ENCODE measurements around the gene P2RY12.

DNA sequence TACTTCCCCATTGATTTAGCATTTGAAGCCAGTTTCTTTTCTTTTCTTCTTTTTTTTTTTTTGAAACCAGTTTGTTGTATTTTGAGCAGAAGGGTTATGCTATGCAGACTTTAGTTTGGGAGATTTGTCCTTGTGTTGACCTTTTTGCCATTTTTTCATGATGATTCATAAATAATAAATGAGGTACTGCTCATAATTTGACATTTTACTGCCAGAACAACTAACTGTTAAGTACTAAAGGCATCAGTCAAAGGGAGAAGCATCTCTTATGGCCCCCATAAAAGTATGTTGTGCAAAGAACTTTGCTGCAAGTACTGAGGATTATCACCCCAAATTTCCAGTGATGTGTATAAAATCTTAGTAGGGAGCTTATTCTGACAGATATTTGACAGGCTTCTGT lies 66.2 kb downstream of the P2RY12 start:
- TF ChIP-seq POLR2AphosphoS5 (IDR thresholded peaks at IDR 0.05; ENCODE audit: low read depth, low read length) (no peak), POLR2A (IDR thresholded peaks at IDR 0.05; ENCODE audit: low read depth, low read length) (no peak)
